ENCODE measurements around the gene SELENOH. TPM values are rescaled to one million over a fixed set of nuclear protein-coding genes. Genes with fewer than 3 reads are reported as not detected.

SELENOH gene
- total RNA-seq, 4 donors from 2014 or later = 130 to 271 (median 169) TPM

GRCh38 chr11:57791321-57792059 is 50.2 kb downstream of the SELENOH start:
- Histone ChIP-seq H3K4me3 (replicated peaks in 1 of 3) (no peak overlapping the region), H3K9me3 (no peaks in the 10 kb centered on the region), H3K27me3 (no peaks in the 10 kb centered on the region), H3K27ac (peak overlapping the region in 2 of 3 donors; percentile 47 to 58), H3K4me1 (peaks cover 37 to 47% of the 10 kb centered on the region in 2 donors), H3K36me3 (peaks cover 11 to 17% of the 10 kb centered on the region in 2 donors)
- intact Hi-C loops (cut with DNase I) = no loop called here
- TF ChIP-seq CTCF (IDR thresholded peaks at IDR 0.05) = no peak
- TF ChIP-seq POLR2A (IDR thresholded peaks at IDR 0.05) = no peak
- WGBS, 2 donors = 87 to 92% methylated on average over 21 to 22 of the region's 22 CpGs
- no peak for DNase-seq

GRCh38 chr11:57792060-57792541 is 50.8 kb downstream of the SELENOH start:
- peak; percentile 36 to 37 for DNase-seq
- intact Hi-C loops (cut with DNase I) = no loop called here
- Histone ChIP-seq H3K27me3 (no peaks in the 10 kb centered on the region), H3K4me3 (replicated peaks in 1 of 3) (no peak overlapping the region), H3K9me3 (no peaks in the 10 kb centered on the region), H3K27ac (peak overlapping the region in 2 of 3 donors; percentile 47 to 58), H3K4me1 (peaks cover 30 to 41% of the 10 kb centered on the region in 2 donors), H3K36me3 (peaks cover 17 to 23% of the 10 kb centered on the region in 2 donors)
- TF ChIP-seq CTCF (IDR thresholded peaks at IDR 0.05) = no peak
- TF ChIP-seq POLR2A (IDR thresholded peaks at IDR 0.05) = no peak
- WGBS, 2 donors = 93 to 94% methylated on average over 7 of the region's 7 CpGs

GRCh38 chr11:57792870-57793269 is 51.6 kb downstream of the SELENOH start:
- H3K4me3 ChIP-seq (replicated peaks in 1 of 3) = no peak overlapping the region
- no peaks in the 10 kb centered on the region for H3K27me3 ChIP-seq
- no peak for TF ChIP-seq POLR2A (IDR thresholded peaks at IDR 0.05)
- no peak for TF ChIP-seq CTCF (IDR thresholded peaks at IDR 0.05)
- no peak for DNase-seq
- peak overlapping the region in 2 of 3 donors; percentile 47 to 58 for H3K27ac ChIP-seq
- H3K4me1 ChIP-seq = peaks cover 25 to 34% of the 10 kb centered on the region in 2 donors
- intact Hi-C loops (cut with DNase I) = no loop called here
- H3K9me3 ChIP-seq = no peaks in the 10 kb centered on the region
- H3K36me3 ChIP-seq = peaks cover 24 to 25% of the 10 kb centered on the region in 2 donors

Small RNA genes lying within 50 kb of the gene (small RNA-seq; reads per million reads assigned to genes)
- gene AP001931.1 (not detected), gene TMX2-CTNND1 (not detected)

Other genes starting within 250 kb of the SELENOH start
- 10 to 100 TPM; 20.3 to 64.1 (median 28.8) TPM for gene SLC43A1, start 225.8 kb upstream of the SELENOH start, total RNA-seq
- gene TIMM10, start 210.7 kb upstream of the SELENOH start, total RNA-seq = 10 to 100 TPM; 29.8 to 43.7 (median 37.4) TPM
- gene SMTNL1, start 203.9 kb upstream of the SELENOH start, total RNA-seq = not detected
- 10 to 100 TPM; 30.8 to 41.7 (median 38.8) TPM for gene UBE2L6, start 173.8 kb upstream of the SELENOH start, total RNA-seq
- gene SERPING1, start 143.8 kb upstream of the SELENOH start, total RNA-seq = 100 to 1,000 TPM; 107 to 343 (median 196) TPM
- 1 to 10 TPM in 2 of 4 donors, not detected in 2; 1.1 to 1.7 TPM for gene YPEL4, start 91.6 kb upstream of the SELENOH start, total RNA-seq
- 10 to 100 TPM; 10.7 to 15.9 (median 14.1) TPM for gene CLP1, start 83.7 kb upstream of the SELENOH start, total RNA-seq
- 10 to 100 TPM; 55.5 to 77.5 (median 71.6) TPM for gene ZDHHC5, start 73.4 kb upstream of the SELENOH start, total RNA-seq
- gene MED19, start 29.3 kb upstream of the SELENOH start, total RNA-seq = 10 to 100 TPM; 24.6 to 38.1 (median 35.6) TPM
- 100 to 1,000 TPM in 1 of 4 donors, 10 to 100 TPM in 3; 85.3 to 127 (median 92.4) TPM for gene TMX2, start 28.9 kb upstream of the SELENOH start, total RNA-seq
- not detected for gene BTBD18, start 10.3 kb downstream of the SELENOH start, total RNA-seq
- 100 to 1,000 TPM; 178 to 238 (median 202) TPM for gene CTNND1, start 20.3 kb downstream of the SELENOH start, total RNA-seq

All from thyroid gland (tissue), 4 donors.